ENCODE measurements around the gene MRPL57.

- TF ChIP-seq CTCF (IDR thresholded peaks at IDR 0.05) (peak in 2 of 3 experiments; percentile 31 to 48), POLR2A (IDR thresholded peaks at IDR 0.05) (peak; percentile 30)
Observed at GRCh38 chr13:21176215-21176981, at the start of gene MRPL57, which contains the start of gene SKA3.
